Measurements from ENCODE around the gene ZMIZ1. TPM values are rescaled to one million over a fixed set of nuclear protein-coding genes. Genes with fewer than 3 reads are reported as not detected.

The ZMIZ1 gene
- total RNA-seq, 4 donors from 2014 or later: 71.9 to 104 (median 79.5) TPM

DNA sequence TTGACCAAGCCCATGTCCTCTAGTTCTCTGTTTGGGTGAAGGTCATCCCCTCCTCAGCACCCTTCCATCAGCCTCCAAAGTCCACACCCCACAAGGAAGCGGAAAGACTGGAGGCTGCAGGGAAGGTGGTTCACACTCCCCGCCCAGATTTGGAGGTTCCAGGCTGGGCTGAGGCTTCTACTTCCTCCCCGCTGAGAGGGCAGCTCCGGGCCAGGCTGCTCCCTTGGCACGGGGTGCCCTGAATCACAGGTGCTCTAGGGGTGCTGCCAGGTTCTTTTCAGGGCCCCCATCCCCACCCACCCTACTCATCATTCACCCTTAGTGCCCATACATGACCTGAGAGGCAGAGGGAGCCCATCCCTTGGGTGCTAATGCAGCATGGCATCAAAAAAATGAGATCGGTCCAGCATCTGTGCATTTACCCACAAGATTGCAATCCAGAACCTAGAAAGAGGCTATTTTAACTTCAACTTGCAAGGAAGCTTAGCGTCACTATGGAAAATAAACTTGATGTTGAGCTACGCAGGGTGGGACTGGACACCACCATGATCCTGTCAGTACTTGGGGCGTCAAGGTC, 47.3 kb upstream of the ZMIZ1 start:
- 68% methylated on average over 9 of the region's 9 CpGs for WGBS
- no peak overlapping the region for H3K27ac ChIP-seq

DNA sequence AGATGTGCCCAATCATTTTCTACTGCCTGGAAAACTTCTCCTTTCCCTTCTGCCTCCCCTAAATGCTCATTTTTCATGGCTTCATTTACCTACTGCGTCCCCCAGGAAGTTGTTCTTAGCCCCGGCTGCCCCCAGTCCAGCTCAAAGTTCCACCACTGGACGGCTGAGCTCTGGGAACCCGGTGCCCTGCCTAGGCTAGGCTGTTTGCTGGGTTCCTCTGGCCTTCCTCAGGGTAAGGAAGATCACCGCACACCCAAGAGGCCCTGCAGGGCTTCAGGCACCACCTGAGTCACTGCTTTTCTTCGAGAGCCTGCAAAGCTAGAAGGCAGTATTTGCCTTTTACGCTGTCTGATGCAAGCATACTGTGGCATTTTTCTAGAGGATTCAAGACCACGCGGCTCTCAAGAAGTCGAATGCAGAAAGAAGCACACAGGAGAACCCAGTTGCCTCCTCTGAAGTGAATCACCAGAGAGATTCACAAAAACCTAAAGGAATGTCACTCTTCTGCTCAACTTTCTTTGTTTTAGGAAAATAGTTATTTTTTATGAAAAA, 46.7 kb upstream of the ZMIZ1 start:
- DNase-seq (ENCODE audit: low spot score in 2 of 2): peak; percentile 46 to 53
- no peaks in the 10 kb centered on the region for H3K27me3 ChIP-seq
- H3K4me3 ChIP-seq: no peak overlapping the region
- no peak overlapping the region for H3K27ac ChIP-seq
- peaks cover 34% of the 10 kb centered on the region for H3K4me1 ChIP-seq
- H3K9me3 ChIP-seq: no peaks in the 10 kb centered on the region
- WGBS: 88% methylated on average over 10 of the region's 10 CpGs
- no peak for TF ChIP-seq EP300 (IDR thresholded peaks at IDR 0.05)
- H3K36me3 ChIP-seq: no peaks in the 10 kb centered on the region

More for the DNA sequence above, 47.3 kb upstream of the ZMIZ1 start:
- TF ChIP-seq, protein P1, sequence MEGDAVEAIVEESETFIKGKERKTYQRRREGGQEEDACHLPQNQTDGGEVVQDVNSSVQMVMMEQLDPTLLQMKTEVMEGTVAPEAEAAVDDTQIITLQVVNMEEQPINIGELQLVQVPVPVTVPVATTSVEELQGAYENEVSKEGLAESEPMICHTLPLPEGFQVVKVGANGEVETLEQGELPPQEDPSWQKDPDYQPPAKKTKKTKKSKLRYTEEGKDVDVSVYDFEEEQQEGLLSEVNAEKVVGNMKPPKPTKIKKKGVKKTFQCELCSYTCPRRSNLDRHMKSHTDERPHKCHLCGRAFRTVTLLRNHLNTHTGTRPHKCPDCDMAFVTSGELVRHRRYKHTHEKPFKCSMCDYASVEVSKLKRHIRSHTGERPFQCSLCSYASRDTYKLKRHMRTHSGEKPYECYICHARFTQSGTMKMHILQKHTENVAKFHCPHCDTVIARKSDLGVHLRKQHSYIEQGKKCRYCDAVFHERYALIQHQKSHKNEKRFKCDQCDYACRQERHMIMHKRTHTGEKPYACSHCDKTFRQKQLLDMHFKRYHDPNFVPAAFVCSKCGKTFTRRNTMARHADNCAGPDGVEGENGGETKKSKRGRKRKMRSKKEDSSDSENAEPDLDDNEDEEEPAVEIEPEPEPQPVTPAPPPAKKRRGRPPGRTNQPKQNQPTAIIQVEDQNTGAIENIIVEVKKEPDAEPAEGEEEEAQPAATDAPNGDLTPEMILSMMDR (IDR thresholded peaks at IDR 0.05): no peak
- TF ChIP-seq POLR2A (IDR thresholded peaks at IDR 0.05) (no peak), EP300 (IDR thresholded peaks at IDR 0.05) (no peak), POLR2AphosphoS5 (IDR thresholded peaks at IDR 0.05) (no peak)
- Histone ChIP-seq H3K27me3 (no peaks in the 10 kb centered on the region), H3K4me3 (no peak overlapping the region), H3K4me1 (peaks cover 34% of the 10 kb centered on the region), H3K36me3 (no peaks in the 10 kb centered on the region), H3K9me3 (no peaks in the 10 kb centered on the region)
- DNase-seq (ENCODE audit: low spot score in 2 of 2): peak; percentile 42 to 64

DNA sequence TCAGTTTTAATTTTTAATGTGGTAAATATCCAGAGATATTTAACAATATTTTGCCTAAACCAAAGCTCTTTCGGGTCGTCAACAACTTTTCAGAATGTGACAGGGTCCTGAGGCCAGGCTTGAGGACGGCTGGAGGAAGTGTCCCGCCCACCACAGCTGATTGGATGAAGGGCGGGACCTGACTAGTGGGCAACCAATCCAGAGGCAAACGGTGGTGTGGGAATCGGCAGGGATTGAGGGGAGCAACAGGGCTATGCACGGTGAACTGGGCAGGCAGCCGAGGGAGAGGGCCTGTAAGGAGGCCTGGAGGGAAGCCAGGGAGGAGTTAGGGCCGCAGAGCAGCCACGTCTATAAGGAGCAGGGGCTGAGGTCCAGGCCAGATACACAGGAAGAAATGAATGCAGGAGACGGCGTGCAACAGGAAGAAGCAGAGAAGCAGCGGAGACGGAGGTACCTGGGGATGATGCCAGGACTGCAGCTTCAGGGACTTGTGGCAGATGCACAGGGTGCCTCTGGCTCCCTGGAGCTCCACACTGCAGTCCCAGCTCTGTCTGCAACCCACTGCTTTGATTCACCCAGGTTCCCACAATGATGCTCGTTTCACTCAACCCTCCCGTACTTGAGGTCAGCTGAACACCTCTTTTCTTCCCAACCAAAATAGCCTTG, 46.1 kb upstream of the ZMIZ1 start:
- Histone ChIP-seq H3K9me3 (no peaks in the 10 kb centered on the region), H3K4me3 (no peak overlapping the region), H3K27ac (no peak overlapping the region), H3K36me3 (no peaks in the 10 kb centered on the region), H3K4me1 (peaks cover 34% of the 10 kb centered on the region), H3K27me3 (no peaks in the 10 kb centered on the region)
- TF ChIP-seq, protein P1 (IDR thresholded peaks at IDR 0.05): no peak
- TF ChIP-seq EP300 (IDR thresholded peaks at IDR 0.05) (no peak), POLR2A (IDR thresholded peaks at IDR 0.05) (no peak), POLR2AphosphoS5 (IDR thresholded peaks at IDR 0.05) (no peak)
- peak; percentile 60 to 73 for DNase-seq (ENCODE audit: low spot score in 2 of 2)
- 82% methylated on average over 17 of the region's 17 CpGs for WGBS

DNA sequence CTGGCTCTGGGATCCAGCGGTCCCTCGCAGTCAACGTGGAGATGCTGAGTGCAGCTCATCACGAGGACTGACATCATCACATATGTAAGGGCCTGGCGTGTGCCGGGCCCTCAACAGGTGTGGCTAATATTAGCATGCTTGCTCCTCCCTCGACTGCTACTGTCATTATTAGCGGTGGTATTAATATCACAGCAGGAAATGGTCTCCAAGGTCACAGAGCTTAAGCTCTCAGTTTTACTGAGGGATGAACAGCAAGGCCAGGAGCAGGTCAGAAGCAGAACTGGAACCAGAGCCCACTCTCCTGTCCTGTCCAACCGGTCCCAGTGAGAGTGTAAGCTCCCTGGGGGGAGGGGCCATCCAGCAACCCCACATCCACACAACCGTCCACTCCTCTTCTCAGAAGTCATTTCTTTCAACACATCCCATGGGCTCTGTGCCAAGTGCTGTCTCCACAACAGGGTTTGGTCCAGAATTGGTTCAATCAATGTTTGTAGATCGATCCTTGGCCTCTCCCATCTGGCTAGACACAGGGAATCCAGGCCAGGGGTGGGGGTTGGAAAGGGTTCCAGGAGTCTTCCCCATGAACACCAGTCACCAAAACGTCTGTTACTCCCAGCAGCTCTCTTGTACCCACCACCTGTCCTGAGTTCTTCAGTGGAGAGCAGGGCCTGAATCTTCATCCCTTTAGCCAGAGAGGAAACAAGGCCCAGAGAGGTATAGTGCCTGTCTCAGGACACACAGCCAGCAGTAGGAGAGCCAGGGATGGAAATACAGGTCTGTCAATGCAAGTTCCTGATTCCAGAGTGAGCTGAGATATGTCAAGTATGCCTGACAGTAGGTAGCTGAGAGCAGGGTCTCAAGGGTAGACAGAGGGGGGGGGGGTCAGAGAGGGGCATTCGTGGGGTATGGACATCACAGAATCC, 45.3 kb upstream of the ZMIZ1 start:
- 80% methylated on average over 13 of the region's 13 CpGs for WGBS
- TF ChIP-seq POLR2AphosphoS5 (IDR thresholded peaks at IDR 0.05) (no peak), POLR2A (IDR thresholded peaks at IDR 0.05) (no peak), EP300 (IDR thresholded peaks at IDR 0.05) (no peak)
- TF ChIP-seq, protein P1 (IDR thresholded peaks at IDR 0.05): no peak
- Histone ChIP-seq H3K27ac (no peak overlapping the region), H3K27me3 (no peaks in the 10 kb centered on the region), H3K4me1 (peaks cover 28% of the 10 kb centered on the region), H3K4me3 (no peak overlapping the region), H3K9me3 (no peaks in the 10 kb centered on the region), H3K36me3 (no peaks in the 10 kb centered on the region)
- DNase-seq (ENCODE audit: low spot score in 2 of 2): peak; percentile 73 to 79

DNA sequence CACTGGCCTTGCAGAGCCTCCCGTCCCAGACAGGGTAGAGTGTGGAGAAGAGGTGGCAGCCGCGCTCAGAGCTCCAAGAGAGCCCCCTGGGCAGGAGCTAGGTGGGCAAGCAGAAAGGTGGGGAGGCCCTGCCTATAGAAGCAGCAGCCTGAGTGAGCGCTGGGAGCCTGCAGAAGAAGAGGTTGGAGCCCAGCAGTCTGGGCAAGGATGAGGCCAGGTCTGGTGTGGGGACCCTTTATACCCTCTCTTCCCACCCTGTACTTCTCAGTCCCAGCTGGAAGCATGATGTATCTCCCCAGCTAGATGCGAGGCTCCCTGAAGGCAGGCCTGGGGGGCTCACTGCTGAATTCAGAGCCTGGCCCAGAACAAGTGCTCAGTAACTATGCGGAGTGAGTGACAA, 44.5 kb upstream of the ZMIZ1 start:
- WGBS: 83% methylated on average over 3 of the region's 6 CpGs
- Histone ChIP-seq H3K36me3 (no peaks in the 10 kb centered on the region), H3K4me3 (no peak overlapping the region), H3K9me3 (no peaks in the 10 kb centered on the region), H3K27ac (no peak overlapping the region), H3K4me1 (peaks cover 21% of the 10 kb centered on the region), H3K27me3 (no peaks in the 10 kb centered on the region)
- TF ChIP-seq EP300 (IDR thresholded peaks at IDR 0.05): no peak
- TF ChIP-seq, protein P1 (IDR thresholded peaks at IDR 0.05): no peak
- TF ChIP-seq POLR2AphosphoS5 (IDR thresholded peaks at IDR 0.05): no peak
- no peak for TF ChIP-seq POLR2A (IDR thresholded peaks at IDR 0.05)
- DNase-seq (ENCODE audit: low spot score in 2 of 2): peak; percentile 41 to 59

Data from suprapubic skin (tissue), 4 donors.